SW 1271 (cell line): ENCODE measurements around the gene DGKG.

Source experiments
- DNase-seq, 2 experiments: peaks; one replicate each; lab custom pipeline; 2025; lab: John Stamatoyannopoulos, UW

The DGKG gene

DNA sequence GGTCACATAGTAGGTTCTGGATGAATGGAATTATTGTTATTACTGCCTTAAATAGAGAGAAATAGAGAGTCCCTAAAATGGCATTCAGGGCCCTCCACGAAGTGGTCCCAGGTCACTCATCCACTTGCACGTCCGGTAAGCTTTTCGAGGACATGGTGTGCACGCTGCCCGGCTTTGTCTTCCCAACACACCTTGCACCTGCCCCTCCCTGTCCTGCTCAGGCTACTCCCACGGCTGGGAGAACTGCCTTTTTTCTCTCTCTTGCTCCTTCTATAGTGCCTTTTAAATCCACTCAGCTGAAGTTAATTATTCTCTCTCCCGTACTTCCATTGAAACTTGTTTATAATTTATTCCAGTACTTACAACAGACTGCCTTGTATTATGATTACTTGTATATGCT lies 5.6 kb upstream of the DGKG start:
- no peak for DNase-seq

DNA sequence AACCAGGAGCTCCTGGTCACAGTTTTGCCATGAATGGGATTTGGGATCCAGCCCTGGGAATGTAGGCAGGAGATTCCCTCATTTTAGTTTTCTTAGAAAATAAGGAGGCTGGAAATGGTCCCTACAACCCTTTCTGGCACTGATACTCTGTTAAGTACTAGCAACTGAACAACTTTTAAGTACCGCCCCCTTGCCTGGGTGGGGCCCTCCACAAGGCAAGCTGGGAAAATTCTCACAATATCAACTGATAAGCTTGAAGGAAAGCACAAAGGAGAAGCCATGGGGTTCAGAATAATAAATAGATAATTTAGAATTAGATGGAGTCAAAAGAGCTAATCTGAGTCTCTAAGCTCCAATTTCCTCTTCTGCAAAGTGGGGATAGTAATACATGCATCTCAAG lies 4.2 kb upstream of the DGKG start:
- DNase-seq = no peak

DNA sequence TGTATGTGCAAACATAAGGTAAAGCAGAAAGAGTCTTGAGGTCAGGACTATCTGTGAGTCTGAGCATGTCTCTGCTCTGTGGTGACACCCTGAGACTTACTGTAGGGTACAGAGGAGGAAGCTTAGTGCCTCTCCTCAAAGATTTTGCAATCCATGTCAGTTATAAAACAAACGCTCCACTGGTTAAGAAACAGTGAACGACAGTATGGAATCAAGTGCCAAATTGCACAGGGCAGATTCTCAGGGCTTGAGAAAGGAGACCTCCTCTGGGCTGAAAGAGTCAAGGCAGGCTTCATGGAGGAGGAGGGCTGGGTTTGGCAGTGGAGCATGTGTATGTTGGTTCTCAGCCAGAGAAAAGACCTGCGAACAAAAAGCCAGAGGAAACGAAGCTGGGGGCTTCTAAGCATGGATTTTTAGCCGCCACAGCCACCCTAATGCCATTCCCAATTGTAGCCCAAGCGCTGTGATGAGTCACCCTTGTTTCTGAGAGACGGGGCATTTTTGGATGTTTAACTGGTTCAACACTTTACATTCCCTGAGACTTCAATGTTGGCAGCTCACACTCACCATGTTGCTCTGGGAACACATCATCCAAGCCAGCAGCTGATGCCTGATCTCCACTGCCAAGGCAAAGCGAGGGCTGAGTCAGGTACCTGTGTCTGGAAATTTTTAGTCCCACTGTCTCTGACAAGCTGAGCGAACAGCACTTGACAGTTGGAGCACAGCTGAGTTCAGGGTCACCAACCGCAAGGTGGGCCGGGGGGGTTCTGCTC lies 3.4 kb upstream of the DGKG start:
- no peak for DNase-seq

DNA sequence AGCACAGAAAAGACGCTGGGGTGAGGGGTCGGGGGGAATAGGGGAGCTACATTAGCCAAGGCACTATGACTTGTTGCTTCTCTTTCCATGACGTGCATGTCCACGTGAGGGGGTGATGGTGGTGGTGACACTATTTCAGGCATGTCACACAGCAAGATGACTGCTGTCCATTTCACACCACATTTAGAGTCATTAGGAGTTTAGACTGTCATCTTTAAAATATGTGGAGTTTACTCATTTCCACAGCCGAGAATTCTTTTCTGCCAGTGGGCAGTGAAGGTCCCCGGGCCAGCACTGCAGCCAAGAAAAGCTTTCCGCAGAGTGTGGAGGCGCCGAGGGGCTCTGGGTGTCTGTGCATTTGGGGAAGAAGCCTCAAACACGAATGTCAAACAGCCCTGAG lies 954 bp upstream of the DGKG start:
- no peak for DNase-seq

DNA sequence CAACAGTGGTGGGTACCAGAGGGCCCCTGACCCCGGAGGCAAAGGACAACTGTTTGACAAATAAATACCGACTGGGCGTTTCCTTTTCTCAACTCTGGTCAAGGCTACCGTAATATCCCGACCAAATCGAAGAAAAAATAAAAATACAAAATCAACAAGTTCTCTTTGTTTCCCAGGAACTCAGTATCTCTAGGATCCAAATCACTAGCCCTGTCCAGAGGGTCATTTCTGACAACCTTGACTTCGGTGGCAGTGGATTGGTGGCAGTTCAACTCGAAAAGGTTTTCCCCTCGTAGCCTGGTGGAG lies 456 bp upstream of the DGKG start:
- DNase-seq = no peak

DNA sequence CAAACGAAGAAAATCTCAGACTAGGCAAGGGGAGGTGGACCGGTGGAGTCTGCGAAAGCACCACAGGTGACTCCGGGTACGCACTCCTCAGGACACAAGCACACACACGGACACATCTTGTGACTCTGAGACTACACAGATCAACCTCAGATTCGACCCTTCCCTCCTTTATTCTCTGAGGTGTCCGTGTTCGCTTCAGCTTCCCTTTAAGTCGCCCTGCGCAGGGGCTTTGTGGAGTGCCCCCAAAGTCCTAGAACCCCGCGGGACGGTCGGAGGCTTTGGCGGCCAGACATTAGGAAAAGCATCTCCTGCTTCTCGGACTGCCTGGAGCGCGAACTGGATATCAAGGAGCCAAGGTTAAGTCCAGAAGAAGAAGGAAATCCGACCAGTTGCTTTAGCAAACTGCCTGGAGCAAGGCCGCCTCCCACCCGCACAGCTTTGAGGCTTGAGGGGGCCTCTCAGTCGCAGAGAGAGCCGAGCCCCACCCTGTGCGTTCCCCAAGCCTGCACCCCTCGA lies 730 bp downstream of the DGKG start:
- no peak for DNase-seq

DNA sequence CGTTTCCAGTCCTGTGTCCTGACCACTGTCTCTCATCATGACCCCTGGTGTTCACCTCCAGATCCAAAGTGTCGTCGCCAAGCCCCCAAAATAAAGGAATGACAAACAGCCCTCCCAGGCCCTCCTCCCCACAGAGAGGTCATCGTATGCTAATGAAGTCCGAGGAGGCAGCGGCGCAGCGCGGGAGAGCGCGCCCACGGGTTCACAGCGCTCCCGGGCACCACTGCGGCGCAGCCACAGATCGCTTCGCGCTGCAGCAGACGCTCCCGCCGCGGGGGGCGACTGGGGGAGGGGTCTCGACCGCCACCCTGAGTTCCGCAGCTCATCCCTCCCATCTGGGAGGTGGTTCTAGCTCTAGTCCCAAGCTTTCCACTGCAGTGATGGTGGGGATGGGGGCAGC lies 1.3 kb downstream of the DGKG start:
- DNase-seq = no peak

DNA sequence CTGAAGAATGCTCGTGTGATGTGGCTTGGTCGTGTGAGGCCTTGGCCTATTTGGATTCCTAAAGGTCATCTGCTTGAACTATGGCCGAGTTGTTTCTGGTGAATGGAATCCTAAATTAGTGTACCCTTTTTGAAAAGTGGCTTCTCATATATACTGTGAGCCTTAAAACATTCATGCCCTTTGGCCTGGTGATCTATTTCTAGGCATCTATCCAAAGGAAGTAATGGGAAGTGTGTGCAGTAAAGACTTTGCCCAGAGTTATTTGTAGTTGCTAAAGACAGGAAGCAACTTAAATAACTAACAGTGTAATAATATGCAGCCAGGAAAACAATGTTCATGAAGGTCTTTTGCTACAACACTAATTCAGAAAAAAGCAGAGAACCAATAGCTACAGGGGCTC lies 3.0 kb downstream of the DGKG start:
- no peak for DNase-seq

DNA sequence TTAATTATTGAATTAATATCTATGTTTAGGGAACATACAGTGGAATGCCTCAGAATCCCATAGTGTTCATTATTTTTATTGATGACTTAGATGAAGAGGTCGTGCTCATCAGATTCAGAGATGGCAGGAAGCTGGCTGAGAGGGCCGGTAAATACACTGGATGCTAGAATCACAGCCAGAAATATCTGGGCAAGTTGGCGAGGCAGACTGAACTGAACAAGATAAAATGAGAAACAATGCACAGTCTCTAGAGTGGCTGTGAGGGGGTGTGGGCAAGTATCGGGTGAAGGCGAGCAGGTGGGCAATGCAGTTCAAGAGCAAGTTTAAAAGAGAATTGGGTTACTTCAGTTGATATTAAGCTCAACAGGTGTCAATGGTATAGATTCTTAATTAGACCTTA lies 5.9 kb downstream of the DGKG start:
- no peak for DNase-seq

DNA sequence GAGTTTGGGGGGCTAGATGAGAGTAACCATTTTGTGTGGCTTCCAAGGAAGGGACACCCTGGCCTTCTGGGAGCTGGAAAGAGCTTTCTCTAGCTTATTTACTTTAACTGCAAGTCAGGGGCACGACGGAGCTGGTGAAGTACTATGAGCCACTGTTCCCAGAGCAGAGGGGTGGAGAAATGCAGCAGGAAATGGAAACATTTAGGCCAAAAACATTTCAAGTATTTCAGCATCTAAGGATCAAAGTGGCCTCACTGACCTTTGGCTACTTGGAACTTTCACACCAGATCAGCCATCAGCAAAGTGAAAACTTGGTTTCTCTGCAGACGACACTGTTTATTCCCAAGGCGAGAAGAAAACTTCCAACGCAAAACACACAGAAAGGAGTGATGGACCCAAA lies 7.9 kb downstream of the DGKG start:
- no peak for DNase-seq

DNA sequence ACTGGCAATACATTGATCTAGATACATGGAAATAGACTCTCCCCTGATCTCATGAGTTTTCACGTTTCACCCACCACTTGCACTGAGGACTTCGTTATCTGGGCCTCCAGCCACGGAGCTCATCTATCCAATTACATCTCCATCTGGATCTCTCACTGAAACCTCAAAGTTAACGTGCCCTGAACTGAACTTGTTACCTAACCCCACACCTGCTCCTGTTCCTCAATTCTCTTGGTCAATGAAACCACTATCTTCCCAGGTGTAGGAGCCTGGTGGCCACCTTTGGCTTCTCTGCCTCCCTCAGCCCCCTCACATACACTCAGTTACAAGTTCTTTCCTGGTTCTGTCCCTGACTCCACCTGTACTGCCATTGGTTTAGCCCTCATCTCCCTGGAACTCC lies 9.7 kb downstream of the DGKG start:
- DNase-seq = no peak

DNA sequence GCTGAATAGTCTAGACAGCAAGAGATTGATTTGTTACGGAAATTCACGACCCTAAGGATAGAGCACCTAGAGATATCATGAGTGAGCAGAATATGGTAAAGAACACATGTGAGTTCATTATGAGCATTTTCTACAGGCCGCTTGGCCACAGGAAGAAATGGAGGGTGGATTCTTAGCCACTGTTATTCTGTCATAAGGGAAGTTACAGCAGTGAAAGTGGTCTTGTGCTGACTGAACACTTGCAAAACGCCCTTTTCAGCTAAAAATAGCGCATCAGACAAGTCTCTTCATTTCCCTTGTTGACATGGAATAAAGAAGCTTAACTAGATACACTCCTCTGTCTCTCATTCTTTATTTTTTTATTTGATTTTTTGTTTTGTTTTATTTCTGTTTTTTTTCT lies 19.8 kb downstream of the DGKG start:
- DNase-seq = no peak

DNA sequence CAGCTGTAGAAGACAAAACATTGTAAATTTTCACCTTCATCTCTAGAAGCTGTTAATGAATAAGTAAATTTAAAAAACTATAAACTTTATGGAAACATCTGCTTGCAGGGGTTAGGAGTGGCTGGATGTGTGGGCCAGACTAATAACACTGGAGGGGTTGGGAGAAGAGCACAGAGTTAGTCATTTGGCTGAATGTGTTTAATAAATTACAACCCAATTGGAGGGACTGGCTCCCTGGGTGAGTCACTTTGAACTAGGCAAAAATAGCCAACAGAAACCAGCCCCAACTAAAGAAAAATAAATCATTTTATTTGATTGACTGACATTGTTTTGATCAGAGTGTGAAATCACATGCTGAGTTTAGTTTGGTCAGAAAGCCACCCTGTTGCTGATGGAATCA lies 21.8 kb downstream of the DGKG start:
- DNase-seq = no peak

DNA sequence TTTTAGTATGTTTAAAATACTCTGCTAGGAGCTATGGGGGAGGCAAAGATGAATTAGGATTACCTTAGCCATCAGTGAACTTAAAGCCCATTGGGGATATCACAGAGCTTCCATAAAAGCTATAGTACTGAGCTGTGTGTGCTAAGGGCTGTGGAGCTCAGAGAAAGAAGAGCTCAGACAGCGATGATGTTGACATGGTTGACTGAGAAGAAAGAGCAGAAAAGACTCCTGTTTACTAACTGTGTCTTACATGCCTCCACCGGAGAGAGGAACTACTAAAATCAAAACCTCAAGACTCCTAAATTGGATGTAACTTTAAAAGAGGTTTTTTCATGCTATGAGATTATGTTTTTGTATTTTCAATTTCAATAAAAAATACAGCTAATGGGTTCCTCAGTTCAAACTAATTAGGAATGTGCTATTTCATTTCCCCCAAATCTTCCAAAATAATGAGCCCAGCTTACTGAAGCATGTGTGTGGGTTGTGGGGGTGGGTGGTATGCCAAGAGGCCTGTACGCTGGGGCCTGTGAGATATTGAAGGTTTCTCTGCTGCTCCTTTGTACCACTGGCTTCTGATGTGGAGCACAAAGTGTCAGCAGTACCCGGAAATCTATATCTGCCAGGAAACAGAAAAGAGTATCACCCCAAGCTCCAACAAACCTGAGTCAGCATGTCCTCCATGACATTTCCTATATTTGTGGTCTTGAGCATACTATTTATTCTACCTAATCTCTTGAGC lies 22.7 kb downstream of the DGKG start:
- DNase-seq = no peak

DNA sequence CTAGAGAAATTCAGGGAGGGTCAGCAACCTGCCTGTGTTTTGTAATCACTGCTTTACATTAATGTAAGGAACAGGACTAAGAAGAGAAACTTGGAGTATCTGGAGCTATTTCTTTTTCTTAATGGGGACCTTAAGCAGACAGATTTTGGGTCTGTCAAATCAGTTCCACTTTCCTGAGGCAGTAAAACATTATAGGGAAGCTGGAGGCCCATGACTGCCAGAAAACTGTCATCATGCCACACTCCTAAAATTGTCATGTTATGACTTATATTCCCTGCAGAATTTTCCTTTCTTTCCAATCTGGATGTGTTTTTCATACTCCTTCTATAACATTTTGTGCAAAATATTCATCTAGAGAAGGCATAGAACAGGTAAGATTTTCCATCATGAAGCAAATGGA lies 28.8 kb downstream of the DGKG start:
- DNase-seq = no peak

DNA sequence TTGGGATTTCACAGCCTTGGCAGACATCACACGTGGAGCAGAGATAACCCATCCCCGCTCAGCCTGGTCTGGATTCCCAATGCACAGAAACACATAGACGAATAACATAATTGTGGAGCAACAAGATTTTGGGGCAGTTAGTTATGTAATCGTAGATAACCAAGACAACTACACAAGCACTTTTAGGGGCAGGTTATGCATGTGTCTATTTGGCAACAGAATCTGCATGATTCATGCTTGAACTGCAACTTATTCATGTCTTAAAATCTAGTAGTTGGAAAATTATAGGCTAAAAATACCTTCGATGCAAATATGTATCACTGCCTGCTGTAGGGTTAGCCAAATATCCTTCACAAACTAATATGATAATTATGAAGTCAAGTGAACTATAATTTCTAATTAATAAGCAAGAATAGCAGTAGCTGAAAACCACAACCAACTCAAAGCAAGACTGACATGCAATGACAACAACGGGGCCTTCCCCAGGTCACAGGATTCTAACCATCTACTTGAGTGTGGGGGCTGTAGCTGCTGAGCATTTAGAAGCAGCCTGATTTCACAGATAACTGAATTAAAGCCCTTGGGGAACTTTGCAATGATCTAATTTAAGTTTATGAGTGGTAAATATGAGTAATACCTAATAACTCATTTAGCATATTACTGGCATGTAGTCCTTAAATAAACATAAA lies 31.1 kb downstream of the DGKG start:
- DNase-seq = no peak

DNA sequence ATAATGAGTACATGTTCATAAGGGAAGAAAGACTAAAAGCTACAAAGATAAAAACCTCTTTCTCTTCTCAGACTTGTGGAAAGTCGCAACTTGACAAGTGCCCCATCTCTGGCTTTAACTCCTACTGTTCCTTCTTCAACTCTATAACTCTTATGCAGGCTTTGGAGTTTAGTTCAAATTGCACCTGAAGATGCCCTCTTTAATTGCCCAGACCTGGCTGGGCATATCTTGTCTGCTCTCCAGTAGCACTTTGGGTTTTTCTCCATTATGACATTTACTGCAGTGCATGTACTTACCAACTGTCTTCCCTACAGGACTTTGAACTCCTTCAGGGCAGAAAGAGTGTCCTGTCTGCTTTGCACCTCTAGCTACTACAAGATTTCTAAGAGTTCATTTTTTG lies 32.4 kb downstream of the DGKG start:
- DNase-seq = no peak

DNA sequence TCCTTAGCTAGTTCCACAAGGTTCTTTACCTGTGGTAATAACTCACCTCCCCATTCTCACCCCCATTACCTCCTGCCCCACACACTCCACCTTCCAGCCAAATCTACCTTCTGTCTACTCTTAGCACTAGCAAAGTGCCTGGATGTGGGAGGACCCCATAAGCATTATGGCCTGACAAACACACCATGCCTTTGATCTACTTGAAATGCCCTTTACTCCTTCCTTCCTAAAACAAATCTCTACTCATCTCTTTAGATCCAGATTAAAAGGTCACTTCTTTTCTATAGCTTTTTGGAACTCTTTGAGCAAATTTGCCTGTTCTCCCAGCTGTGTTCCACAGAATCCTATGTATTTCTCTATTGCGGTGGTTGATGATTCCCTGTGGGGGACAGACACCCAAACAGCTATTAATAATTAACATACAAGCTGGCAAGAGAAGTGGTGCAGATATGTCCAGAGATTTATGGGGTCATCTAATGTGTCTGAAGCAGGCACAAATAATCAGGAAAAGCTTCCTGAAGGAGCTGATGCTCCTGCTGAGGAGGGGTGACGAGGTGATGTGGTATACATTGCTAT lies 34.0 kb downstream of the DGKG start:
- no peak for DNase-seq

DNA sequence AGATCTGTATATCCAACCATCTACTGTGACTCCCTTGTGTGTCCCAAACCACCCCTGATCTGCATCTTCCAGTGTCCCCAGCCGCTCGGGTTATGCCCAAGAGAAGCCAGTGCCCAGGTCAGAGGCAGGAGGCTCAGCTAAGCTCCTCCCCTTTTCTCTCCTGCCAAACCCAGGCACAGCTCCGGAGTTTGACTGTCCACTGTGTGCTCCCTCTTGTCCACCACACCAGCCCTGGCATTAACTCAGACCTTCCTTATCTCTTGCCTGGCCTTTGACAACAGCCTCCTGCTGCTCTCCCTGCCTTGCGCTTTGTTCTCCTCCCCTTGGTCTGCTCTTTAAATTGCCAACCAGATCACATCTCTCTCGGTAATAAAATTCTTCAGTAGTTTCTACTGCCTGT lies 39.3 kb downstream of the DGKG start:
- no peak for DNase-seq

DNA sequence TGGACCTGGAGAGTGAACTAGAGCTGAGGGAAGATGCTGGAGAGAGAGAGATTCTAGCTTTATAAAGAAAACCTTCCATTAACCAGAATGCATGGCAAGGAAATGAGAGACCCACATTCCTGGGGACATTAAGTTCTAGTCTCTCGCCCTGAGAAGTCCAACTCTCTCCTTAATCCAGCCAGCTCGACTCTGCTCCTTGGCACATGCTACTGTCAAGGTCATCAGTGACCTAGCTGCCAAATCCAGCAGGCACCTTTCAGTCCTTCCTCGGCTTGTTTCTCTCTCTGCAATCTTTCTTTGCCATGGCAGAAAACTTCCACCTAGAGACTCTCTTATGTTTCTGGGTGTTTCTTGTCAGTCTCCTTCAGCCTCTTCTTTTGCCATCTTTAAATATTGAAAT lies 40.3 kb downstream of the DGKG start:
- DNase-seq = no peak

DNA sequence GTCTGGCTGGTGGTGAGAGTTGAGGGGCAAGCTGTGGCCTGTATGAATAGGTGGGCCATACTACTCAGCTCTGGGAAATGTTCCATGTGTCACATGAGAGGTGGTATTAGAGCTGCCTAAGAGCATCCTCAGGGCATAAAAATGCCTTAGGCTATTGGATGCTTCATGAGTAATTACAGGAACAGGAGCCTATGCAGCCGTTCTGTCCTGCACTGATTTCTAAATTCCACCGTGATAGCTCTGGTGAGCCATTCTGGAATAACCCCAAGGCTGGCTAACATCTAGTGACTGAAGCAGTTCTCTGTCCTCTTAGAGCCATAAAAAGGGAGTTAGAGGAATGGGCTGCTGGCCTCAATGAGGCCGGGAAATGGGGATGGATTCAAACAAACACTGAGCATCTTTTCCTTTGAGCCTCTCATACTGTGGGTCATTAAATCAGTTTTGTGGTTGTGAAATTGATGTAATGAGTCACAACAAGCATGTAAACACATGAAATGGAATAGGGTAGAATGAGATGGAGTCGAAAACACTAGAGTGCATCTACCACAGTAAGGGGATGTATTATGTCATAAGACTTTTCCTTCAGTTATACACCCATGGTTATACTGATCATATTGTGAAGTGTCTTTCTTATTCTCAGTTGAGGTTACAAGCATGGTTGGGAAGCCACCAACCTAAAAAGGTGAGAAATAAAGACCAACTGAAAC lies 41.0 kb downstream of the DGKG start:
- no peak for DNase-seq

DNA sequence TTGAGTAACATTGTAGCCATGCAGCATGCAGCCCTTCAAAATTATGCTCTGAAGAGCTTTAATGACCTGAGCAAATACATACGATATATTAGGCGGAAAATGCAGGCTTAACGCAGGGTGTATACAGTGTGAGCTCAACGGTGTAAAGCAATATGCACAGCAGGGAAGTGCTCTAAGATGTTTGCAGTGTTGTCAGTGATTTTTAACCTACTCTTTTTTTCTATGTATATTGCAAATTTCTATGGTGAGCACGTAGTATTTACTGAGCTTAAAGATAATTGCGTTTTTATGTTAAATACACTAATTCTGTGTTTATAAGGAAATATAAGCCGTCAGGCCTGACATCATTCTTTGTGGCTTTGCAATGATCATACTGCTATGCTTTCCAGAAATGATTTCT lies 42.1 kb downstream of the DGKG start:
- no peak for DNase-seq
